Activated T-cell treated with anti-CD3 and anti-CD28 coated beads, Interleukin-2, amount 50 U/mL, for 4 hours (primary cell): ENCODE measurements around the gene ADAM8. TPM values are rescaled to one million over a fixed set of nuclear protein-coding genes. Genes with fewer than 3 reads are reported as not detected.
A peak's percentile ranks its signal among the peaks of the same experiment; 100 is the strongest.
"Not testable (repeated sequence)": the region's sequence is repeated elsewhere in the genome, so short reads cannot be mapped to it uniquely, and the experiment has no call there.

Source experiments
- ATAC-seq, 2 donors: fragments of 200-7000 bp; cut with Tn5 transposase; one replicate each; pipeline ENCODE4 v1.10.0; 2021
- DNase-seq: peaks from one replicate; pipeline ENCODE4 v3.0.0-alpha.2; 2020
- H3K27me3 Mint-ChIP-seq: one replicate; pipeline ENCODE4 v1.8.0; 2021; ENCODE audit warnings: low read depth, mixed read lengths
- H3K36me3 Mint-ChIP-seq: one replicate; pipeline ENCODE4 v1.8.0; 2022; ENCODE audit warnings: mixed read lengths; ENCODE audit not compliant: insufficient read depth
- H3K4me1 Mint-ChIP-seq: one replicate; pipeline ENCODE4 v1.8.0; 2021; ENCODE audit warnings: low read depth, mixed read lengths
- H3K4me3 Mint-ChIP-seq: one replicate; pipeline ENCODE4 v1.8.0; 2021; ENCODE audit warnings: mild to moderate bottlenecking, moderate library complexity, mixed read lengths
- H3K9me3 Mint-ChIP-seq: one replicate; pipeline ENCODE4 v1.8.0; 2021; ENCODE audit warnings: mixed read lengths
- total RNA-seq, 3 donors: library from RNA; stranded (reverse); gene quantifications; one replicate each; pipeline ENCODE4 v1.2.1, GENCODE V29; 2021

Gene ADAM8
- total RNA-seq, 3 donors from 2014 or later: 62.8 to 72.7 (median 70.7) TPM

DNA sequence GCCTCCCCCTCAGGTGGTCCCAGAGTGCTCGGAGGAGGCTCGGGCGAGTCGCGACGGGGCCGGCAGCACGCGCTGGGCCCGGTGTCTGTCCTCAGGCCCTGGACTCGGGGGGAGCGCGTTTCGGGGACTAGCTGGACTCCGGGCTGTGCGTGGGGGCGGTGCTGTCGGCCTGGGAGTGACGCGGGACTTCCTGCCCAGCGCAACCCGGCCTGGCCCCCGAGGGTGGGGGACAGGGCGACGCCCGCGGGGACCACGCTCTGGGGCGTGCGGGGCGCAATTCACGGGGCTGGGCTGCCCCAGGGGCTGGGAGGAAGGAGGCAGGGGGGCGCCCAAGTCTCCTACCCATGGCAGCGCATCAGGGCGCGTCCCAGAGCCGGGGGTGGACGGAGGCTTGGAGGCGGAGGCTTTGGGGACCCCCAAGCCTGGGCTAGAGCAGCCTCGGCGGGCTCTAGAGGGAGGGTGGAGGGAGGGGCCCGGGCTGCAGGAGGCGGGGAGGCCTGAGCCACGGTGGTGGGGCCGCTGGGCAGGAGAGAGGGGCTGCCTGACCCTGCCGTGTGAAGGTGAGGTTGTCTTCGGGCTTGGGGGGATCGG, 41.3 kb downstream of the ADAM8 start:
- Mint-ChIP-seq H3K4me3 (peak overlapping the region; percentile 55), H3K27me3 (peaks cover 53% of the 10 kb centered on the region), H3K36me3 (no peaks in the 10 kb centered on the region), H3K4me1 (peaks cover 12% of the 10 kb centered on the region), H3K9me3 (no peaks in the 10 kb centered on the region)
- peak; percentile 10 to 15 for ATAC-seq
- DNase-seq: no peak

DNA sequence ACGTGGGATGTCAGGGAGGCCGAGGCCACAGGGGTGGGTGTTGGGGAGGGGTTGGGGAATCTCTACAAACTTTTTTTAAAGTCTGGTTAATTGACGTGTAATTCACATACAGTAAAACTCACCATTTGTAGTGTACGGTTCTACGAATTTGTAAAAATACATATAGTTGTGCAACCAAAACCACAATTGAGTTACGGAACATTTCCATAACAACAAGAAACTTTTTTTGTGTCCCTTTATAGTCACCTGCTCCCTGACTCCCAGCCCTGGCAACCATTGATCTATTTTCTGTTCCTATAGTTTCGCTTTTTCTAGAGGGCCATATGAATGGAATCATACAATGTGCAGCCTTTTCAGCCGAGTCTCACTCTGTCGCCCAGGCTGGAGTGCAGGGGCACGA, 41.9 kb downstream of the ADAM8 start:
- peaks cover 12% of the 10 kb centered on the region for H3K4me1 Mint-ChIP-seq
- ATAC-seq, DNase-seq, H3K36me3 Mint-ChIP-seq, H3K9me3 Mint-ChIP-seq: not testable (repeated sequence)
- peak overlapping the region; percentile 55 for H3K4me3 Mint-ChIP-seq
- H3K27me3 Mint-ChIP-seq: peaks cover 48% of the 10 kb centered on the region

DNA sequence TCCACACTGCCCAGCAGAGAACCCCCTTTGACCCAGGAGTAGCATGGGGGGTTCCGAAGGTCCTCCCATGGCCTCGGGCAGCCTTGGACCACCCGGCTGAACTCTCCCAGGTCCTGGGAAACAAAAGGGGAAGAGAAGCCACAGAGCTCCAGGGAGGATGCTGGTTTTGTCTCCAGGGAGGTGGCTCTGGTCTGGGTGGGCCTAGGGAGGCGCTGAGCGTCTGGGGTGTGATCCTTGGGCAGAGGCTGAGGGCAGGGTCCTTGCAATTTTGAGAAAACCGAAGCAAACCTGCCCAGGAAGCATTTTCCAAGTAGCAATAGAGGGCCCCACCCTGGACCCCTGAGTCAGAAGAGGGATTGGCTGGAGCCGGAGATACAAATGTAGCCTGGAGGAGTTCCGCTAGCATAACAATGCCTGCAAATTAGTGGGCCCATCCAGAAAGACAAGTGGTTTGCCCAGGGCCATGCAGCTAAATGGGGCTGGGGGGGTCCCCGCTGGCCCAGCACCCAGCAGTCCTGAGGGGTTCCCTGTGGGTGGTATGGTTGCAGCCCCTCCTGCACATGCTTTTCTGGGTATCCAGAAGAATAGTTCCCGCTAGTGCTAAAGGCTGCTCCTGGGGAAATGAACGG, 44.6 kb downstream of the ADAM8 start:
- Mint-ChIP-seq H3K36me3 (no peaks in the 10 kb centered on the region), H3K9me3 (no peaks in the 10 kb centered on the region), H3K27me3 (peaks cover 57% of the 10 kb centered on the region), H3K4me3 (no peak overlapping the region), H3K4me1 (peaks cover 16% of the 10 kb centered on the region)
- DNase-seq: no peak
- ATAC-seq: no peak

DNA sequence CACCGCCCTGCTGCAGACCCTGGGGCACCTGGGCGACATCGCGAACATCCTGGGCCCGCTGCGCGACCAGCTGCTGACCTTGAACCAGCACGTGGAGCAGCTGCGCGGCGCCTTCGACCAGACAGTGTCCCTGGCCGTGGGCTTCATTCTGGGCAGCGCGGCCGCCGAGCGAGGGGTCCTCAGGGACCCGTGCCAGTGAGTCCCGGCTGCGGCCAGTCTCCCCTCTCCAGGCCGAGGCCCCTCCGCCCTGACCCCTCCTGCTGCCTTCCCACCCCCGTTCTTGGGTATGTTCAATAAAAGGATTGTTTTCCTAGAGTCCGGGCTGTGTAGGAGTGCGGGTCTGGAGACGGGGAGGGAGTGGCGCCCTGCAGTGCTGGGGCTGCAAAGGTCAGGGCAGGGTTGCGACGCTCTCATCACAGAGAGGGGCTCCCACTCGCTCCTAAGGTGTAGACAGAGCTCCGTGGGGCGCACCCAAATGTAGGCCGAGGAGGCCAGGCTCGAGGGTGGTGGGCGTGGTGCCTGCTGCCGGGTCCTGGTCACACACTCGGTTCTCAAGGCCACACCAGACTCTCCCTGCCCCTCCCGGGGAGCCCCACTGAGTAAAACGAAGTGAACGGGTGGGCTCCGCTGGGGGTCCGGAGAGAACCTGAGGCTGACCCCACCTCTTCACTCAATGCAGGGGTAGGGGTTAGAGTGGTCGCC, 45.3 kb downstream of the ADAM8 start:
- no peak overlapping the region for H3K4me3 Mint-ChIP-seq
- H3K9me3 Mint-ChIP-seq: no peaks in the 10 kb centered on the region
- DNase-seq: no peak
- H3K4me1 Mint-ChIP-seq: peaks cover 19% of the 10 kb centered on the region
- peaks cover 64% of the 10 kb centered on the region for H3K27me3 Mint-ChIP-seq
- no peak for ATAC-seq
- no peaks in the 10 kb centered on the region for H3K36me3 Mint-ChIP-seq

DNA sequence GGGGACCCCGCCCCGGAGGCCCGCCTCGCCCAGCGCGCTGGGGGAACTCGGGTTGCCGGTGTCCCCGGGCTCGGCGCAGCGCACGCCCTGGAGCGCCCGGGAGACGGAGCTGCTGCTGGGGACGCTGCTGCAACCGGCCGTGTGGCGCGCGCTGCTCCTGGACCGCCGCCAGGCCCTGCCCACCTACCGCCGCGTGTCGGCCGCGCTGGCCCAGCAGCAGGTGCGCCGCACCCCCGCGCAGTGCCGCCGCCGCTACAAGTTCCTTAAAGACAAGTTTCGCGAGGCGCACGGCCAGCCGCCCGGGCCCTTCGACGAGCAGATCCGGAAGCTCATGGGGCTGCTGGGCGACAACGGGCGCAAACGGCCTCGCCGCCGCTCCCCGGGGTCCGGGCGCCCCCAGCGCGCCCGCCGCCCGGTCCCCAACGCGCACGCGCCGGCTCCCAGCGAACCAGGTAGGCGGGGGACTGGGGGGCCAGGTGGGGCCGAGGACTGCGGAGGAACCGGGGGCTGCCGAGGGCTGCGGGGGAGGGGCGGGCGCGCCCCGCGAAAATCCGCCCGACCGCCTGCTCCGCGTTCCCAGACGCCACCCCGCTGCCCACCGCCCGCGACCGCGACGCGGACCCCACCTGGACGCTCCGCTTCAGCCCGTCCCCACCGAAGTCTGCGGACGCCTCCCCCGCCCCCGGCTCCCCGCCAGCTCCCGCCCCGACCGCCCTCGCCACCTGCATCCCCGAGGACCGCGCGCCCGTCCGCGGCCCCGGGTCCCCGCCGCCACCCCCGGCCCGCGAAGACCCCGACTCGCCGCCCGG, 46.1 kb downstream of the ADAM8 start:
- Mint-ChIP-seq H3K27me3 (peaks cover 72% of the 10 kb centered on the region), H3K4me3 (no peak overlapping the region), H3K4me1 (peaks cover 23% of the 10 kb centered on the region), H3K9me3 (no peaks in the 10 kb centered on the region), H3K36me3 (no peaks in the 10 kb centered on the region)
- DNase-seq (no peak), ATAC-seq (peak in 1 of 2 donors; percentile 44)

DNA sequence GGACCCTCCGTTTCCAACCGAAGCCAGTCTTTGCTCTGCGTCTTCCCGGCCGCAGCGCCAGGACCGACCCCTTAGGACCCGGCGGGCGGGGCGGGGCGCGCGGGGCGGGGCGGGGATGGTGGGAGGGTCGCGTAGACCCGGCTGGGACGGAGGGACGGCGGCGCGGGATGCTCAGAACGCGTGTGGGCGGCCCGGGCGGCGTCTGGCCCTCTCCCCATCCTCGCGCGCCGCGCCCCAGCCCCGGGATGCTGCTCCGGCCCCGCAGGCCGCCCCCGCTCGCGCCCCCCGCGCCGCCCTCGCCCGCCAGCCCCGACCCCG, 46.7 kb downstream of the ADAM8 start, which contains the start of gene UTF1:
UTF1 (plus strand) TSS at position 174 of the 318 bp plus-strand sequence; CDS start at position 246, 72 bp downstream.
- peaks cover 74% of the 10 kb centered on the region for H3K27me3 Mint-ChIP-seq
- ATAC-seq: peak in 1 of 2 donors; percentile 4
- no peak for DNase-seq
- no peaks in the 10 kb centered on the region for H3K9me3 Mint-ChIP-seq
- H3K36me3 Mint-ChIP-seq: no peaks in the 10 kb centered on the region
- H3K4me3 Mint-ChIP-seq: no peak within 1 kb of the TSS
- H3K4me1 Mint-ChIP-seq: peaks cover 23% of the 10 kb centered on the region

DNA sequence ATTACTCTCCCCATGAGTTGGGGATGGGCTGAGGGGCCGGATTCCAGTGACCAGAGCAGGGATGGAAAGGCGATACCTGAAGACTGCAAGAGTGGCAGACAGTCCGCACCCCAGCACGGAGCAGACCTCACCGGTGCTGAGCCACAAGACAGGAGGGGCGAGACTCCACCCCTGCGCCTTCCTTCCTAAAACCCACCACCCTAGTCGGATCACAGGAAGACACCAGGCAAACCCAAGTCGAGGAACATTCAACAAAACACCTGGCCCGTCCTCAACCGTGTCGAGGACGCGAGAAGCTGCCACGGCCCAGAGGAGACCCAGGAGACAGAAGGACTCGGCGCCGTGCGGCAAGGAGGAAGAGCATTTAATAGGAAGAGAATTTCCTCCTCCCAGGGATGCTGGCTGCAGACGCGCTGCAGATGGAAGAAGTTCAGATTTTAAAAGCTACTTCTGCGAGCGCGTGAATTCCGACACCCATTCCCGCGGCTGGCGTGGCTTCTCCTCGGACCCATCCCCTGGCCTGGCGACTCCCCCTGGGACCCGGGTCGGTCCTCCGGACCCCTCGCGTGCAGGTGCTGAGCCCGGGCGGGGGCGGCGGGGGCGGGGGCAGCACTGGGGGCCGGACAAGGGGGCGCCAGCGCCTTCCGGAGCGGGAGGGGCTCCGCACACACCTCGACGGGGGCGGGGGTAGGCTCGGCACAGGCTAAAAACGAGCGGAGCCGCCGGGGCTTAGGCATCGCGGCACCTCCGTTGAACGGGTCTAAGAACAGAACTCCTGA, 47.2 kb downstream of the ADAM8 start:
- Mint-ChIP-seq H3K4me1 (peaks cover 20% of the 10 kb centered on the region), H3K27me3 (peaks cover 71% of the 10 kb centered on the region), H3K4me3 (no peak overlapping the region), H3K36me3 (no peaks in the 10 kb centered on the region), H3K9me3 (no peaks in the 10 kb centered on the region)
- DNase-seq (no peak), ATAC-seq (peak in 1 of 2 donors; percentile 13)

DNA sequence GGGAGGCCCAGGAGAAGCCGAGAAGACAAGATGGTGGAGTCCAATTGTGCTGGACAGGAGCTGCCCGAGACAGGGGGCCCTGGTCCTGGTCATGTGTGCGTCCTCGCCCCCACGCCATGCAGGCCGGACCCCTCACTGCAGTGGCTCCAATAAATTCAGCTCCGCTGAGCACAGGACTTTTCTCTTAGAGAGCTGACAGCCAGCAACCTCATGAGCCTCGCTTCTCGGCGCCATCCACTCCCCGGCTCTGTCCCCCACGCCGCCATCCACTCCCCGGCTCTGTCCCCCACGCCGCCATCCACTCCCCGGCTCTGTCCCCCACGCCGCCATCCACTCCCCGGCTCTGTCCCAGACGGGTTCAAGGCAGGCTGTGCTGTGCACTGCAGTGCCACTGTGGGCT, 49.4 kb downstream of the ADAM8 start:
- no peak for ATAC-seq
- no peak for DNase-seq
- Mint-ChIP-seq H3K36me3 (no peaks in the 10 kb centered on the region), H3K4me1 (peaks cover 18% of the 10 kb centered on the region), H3K9me3 (no peaks in the 10 kb centered on the region), H3K27me3 (peaks cover 58% of the 10 kb centered on the region), H3K4me3 (no peak overlapping the region)

DNA sequence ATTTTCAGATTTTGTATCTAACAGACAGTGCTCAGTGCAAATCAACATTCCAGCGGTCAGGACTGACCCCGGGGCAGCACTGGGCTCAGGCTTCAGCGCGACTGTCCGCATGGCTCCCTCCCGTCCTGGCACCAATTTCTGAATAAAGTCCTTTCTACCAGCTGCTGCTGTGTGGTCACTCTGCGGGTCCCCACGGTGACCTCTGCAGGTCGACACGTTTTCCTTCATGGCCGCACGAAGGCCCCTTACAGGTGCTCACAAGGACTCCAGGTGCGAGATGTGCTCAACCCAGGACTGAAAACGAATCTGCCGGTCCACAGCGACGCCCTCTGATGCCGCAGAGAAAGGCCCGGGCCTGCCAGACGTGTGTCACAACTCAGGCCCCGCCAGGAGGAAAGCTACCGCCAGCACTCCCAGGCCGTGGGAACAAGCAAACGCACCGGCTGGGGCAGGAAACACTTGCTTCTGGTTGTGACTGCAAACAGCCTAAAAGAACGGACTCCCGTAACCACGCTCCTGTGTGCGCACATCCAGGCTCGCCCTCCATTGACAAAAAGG, 50.3 kb downstream of the ADAM8 start:
- DNase-seq (no peak), ATAC-seq (peak in 1 of 2 donors; percentile 35)
- Mint-ChIP-seq H3K36me3 (no peaks in the 10 kb centered on the region), H3K27me3 (peaks cover 52% of the 10 kb centered on the region), H3K4me1 (peaks cover 16% of the 10 kb centered on the region), H3K9me3 (no peaks in the 10 kb centered on the region), H3K4me3 (peak overlapping the region; percentile 24)

DNA sequence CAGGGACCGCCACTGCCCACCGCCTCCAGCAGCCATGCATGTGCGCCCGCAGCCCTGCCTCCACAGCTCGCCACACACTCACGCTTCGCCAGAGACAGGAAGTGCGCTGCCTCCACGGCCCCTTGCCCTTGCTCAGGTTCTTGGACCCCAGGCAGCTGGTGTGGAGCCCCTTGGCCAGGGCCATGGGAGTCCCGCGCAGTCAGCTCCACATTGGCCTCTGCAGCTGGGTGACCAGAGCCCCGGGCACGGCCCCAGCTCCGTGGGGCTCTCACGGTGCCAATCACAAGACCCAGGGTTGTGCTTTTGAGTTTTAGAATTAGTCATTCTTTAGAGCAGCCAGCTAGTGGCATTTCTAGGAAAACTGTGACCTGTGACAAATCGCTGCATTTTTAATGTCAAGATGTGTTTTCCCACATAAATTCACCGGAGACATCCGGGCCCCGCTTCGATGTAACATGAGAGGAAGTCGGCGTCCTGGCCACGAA, 50.9 kb downstream of the ADAM8 start:
- DNase-seq (no peak), ATAC-seq (peak; percentile 25 to 39)
- H3K4me1 Mint-ChIP-seq: peaks cover 16% of the 10 kb centered on the region
- peaks cover 54% of the 10 kb centered on the region for H3K27me3 Mint-ChIP-seq
- no peaks in the 10 kb centered on the region for H3K9me3 Mint-ChIP-seq
- peak overlapping the region; percentile 24 for H3K4me3 Mint-ChIP-seq
- no peaks in the 10 kb centered on the region for H3K36me3 Mint-ChIP-seq

DNA sequence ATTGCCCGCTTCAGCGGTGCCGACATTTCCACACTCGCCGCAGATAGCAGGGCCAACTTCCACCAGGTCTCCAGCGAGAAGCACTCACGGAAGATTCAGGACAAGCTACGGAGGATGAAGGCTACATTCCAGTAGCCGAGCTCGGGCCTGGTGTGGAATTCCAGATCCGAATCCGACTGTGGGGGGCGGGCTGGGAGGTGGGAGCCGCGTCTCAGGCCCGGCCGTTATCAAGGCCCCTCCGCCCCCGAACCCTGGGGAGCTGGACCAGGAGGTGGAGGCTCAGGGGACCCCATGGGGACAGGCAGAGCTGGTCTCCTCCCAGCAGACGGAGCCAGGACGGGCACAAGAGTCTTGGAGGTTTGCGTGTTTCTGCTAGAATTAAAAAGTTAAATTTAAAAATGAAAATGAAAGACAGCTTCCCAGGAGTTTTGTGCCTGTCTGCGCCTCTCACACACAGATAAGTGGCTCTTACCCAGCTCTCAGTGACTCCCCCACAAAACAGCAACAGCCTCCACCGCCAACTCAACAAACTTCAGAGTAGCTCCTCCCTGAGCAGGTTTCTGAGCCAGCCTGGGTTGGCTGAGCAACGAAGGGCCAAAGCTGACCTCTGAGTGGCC, 51.8 kb downstream of the ADAM8 start:
- DNase-seq (no peak), ATAC-seq (no peak)
- no peaks in the 10 kb centered on the region for H3K36me3 Mint-ChIP-seq
- peaks cover 16% of the 10 kb centered on the region for H3K4me1 Mint-ChIP-seq
- peaks cover 52% of the 10 kb centered on the region for H3K27me3 Mint-ChIP-seq
- H3K4me3 Mint-ChIP-seq: no peak overlapping the region
- H3K9me3 Mint-ChIP-seq: no peaks in the 10 kb centered on the region

DNA sequence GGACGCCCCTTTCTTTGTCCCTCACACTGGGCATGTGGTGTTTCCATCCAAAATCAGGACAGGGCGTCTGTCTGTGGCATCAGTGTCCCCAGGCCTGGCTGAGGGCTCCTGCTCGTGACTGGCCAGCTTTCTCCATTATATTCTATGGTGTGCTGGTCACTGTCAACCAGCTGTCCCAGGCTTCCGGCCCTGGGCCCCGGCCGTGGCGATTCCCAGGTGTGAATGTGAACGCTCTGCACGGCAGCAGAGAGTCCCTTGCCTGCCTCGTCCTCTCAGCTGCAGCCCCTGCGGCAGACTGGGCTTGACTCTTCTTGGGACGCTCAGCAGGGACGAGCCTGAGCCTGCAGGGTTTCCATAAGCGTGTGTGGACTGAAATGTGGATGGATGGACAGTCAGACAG, 52.6 kb downstream of the ADAM8 start:
- DNase-seq (no peak), ATAC-seq (no peak)
- Mint-ChIP-seq H3K4me1 (peaks cover 13% of the 10 kb centered on the region), H3K36me3 (no peaks in the 10 kb centered on the region), H3K4me3 (no peak overlapping the region), H3K9me3 (no peaks in the 10 kb centered on the region), H3K27me3 (peaks cover 47% of the 10 kb centered on the region)

DNA sequence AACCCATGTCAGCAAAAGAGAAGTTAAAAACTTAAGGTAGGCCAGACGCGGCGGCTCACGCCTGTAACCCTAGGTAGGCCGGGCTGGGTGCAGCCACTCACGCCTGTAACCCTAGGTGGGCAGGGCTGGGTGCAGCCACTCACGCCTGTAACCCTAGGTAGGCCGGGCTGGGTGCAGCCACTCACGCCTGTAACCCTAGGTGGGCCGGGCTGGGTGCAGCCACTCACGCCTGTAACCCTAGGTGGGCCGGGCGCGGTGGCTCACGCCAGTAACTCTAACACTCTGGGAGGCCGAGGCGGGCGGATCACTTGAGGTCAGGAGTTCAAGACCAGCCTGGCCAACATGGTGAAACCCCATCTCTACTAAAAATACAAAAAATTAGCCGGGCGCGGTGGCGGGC, 54.9 kb downstream of the ADAM8 start:
- not testable (repeated sequence) for DNase-seq, H3K4me3 Mint-ChIP-seq, H3K36me3 Mint-ChIP-seq, ATAC-seq, H3K9me3 Mint-ChIP-seq
- Mint-ChIP-seq H3K4me1 (peaks cover 12% of the 10 kb centered on the region), H3K27me3 (peaks cover 34% of the 10 kb centered on the region)
